Gastrocnemius medialis (tissue), 4 donors: Measurements from ENCODE around the gene KCNJ15. TPM values are rescaled to one million over a fixed set of nuclear protein-coding genes. Genes with fewer than 3 reads are reported as not detected.

Experiments used
- ATAC-seq, 2 donors: fragments of 150-250 bp; one replicate each; pipeline ENCODE4 v1.9.1; 2016
- DNase-seq, 2 donors: peaks; one replicate each; pipeline ENCODE4 v3.0.0-alpha.2; 2019
- H3K27ac ChIP-seq, 4 donors: fragments of 200-600 bp; sonication (generic); 1 replicate in 1 of 4; 2 replicates in 3 of 4; pipeline ENCODE4 v1.5.1; 2016 to 2018; ENCODE audit warnings: mild to moderate bottlenecking in 2 of 4, moderate library complexity in 1 of 4
- H3K27me3 ChIP-seq, 3 donors: fragments of 200-600 bp; sonication (generic) in 2 of 3; 1 replicate in 1 of 3; 2 replicates in 2 of 3; pipeline versions ENCODE4 v1.5.1 to v1.6.0; 2016 to 2019; ENCODE audit warnings: mild to moderate bottlenecking in 1 of 3, moderate library complexity in 1 of 3
- H3K36me3 ChIP-seq, 2 donors: fragments of 200-600 bp; sonication (generic) in 1 of 2; one replicate each; pipeline ENCODE4 v1.5.1; 2017 to 2018
- H3K4me1 ChIP-seq, 2 donors: fragments of 200-600 bp; sonication (generic) in 1 of 2; one replicate each; pipeline ENCODE4 v1.5.1; 2016 to 2017; ENCODE audit warnings: mild to moderate bottlenecking in 2 of 2
- H3K4me3 ChIP-seq, 4 donors: fragments of 200-600 bp; sonication (generic) in 3 of 4; 1 replicate in 1 of 4; 2 replicates in 3 of 4; pipeline ENCODE4 v1.5.1; 2016 to 2019; ENCODE audit warnings: mild to moderate bottlenecking in 2 of 4
- H3K9me3 ChIP-seq, 3 donors: fragments of 200-600 bp; sonication (generic) in 2 of 3; 1 replicate in 1 of 3; 2 replicates in 2 of 3; pipeline ENCODE4 v1.5.1; 2016 to 2019
- POLR2A ChIP-seq, 2 donors: fragments of 450-650 bp; IDR thresholded peaks; one replicate each; pipeline ENCODE4 v1.6.1; 2017; ENCODE audit warnings: antibody characterized with exemption in 2 of 2, mild to moderate bottlenecking in 2 of 2, moderate library complexity in 2 of 2
- in situ Hi-C, 4 donors: fragments of 200-750 bp; cut with MboI; loops; one replicate each; pipeline versions ENCODE4 v1.15.0 to v1.8.0; 2017; ENCODE audit warnings: low sequenced_read_pairs in 4 of 4
- intact Hi-C: fragments of 100-400 bp; cut with DNase I; formaldehyde crosslinking; loops from one replicate; pipeline ENCODE4 v1.15.1; 2023; ENCODE audit warnings: low total_unique reads
- total RNA-seq, 4 donors: library from RNA; depleted of rRNA; stranded (reverse); fragments of >200 nt; gene quantifications; one replicate each; pipeline versions ENCODE4 v1.1.0 to v1.2.3, GENCODE V29; 2016
- TF ChIP-seq, protein P1 (sequence below), 5 experiments: fragments of 450-650 bp in 3 of 5; fragments of 200-600 bp in 2 of 5; sonication (generic) in 2 of 5; IDR thresholded peaks in 4 of 5; conservative IDR thresholded peaks in 1 of 5; 1 replicate in 4 of 5; 2 replicates in 1 of 5; pipeline ENCODE4 v1.5.1; 2016 to 2019; ENCODE audit warnings: antibody characterized with exemption in 5 of 5, mild to moderate bottlenecking in 3 of 5, moderate library complexity in 3 of 5

KCNJ15 gene
- total RNA-seq, 4 donors from 2014 or later, result 0.24 to 1.5 (median 0.37) TPM

DNA sequence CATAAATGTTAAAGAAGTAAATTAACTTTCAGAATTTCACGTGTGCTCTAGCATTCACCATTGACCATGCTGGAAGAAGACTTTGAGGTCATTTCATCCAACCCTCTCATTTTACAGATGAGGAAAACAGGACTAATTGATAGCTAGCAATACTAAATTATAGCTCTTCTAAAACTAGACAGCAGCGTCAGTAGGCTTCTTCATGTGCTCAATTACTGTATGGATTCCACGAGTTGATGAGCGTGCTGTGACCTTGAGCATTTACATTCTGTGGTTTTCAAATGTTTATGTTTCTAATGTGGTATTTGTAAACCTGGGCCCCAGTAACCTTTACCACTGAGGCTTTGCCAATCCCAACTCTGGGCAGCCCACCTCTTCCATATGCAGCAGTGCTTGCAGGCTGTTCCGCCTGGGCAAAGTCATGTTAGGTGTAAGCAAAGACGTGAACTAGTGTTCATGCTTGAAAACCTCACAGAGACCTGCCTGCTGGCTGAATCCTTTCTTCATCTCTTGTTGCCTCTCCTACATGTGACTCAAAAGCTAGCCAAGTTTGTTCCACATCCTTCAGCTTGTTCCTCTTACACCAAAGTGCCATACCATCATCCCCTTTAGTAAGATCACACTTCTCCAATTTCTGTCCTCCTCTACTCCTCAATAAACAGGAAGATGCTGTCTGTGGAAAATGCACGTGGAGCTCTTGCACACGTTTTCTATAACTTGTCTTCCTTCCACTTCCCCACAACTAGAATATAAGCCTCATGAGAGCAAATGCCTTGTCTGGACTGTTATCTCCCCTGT lies 17.2 kb downstream of the KCNJ15 start:
- ATAC-seq (no peak), DNase-seq (no peak)
- H3K9me3 ChIP-seq, result no peaks in the 10 kb centered on the region
- H3K4me3 ChIP-seq, result no peak overlapping the region
- in situ Hi-C loops (no loop called here), intact Hi-C loops (no loop called here)
- H3K27me3 ChIP-seq, result no peaks in the 10 kb centered on the region
- no peak overlapping the region for H3K27ac ChIP-seq
- no peaks in the 10 kb centered on the region for H3K4me1 ChIP-seq
- H3K36me3 ChIP-seq, result no peaks in the 10 kb centered on the region
- TF ChIP-seq, protein P1, sequence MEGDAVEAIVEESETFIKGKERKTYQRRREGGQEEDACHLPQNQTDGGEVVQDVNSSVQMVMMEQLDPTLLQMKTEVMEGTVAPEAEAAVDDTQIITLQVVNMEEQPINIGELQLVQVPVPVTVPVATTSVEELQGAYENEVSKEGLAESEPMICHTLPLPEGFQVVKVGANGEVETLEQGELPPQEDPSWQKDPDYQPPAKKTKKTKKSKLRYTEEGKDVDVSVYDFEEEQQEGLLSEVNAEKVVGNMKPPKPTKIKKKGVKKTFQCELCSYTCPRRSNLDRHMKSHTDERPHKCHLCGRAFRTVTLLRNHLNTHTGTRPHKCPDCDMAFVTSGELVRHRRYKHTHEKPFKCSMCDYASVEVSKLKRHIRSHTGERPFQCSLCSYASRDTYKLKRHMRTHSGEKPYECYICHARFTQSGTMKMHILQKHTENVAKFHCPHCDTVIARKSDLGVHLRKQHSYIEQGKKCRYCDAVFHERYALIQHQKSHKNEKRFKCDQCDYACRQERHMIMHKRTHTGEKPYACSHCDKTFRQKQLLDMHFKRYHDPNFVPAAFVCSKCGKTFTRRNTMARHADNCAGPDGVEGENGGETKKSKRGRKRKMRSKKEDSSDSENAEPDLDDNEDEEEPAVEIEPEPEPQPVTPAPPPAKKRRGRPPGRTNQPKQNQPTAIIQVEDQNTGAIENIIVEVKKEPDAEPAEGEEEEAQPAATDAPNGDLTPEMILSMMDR (IDR thresholded peaks at IDR 0.05 in 4 of 5, conservative IDR thresholded peaks at IDR 0.05 in 1 of 5), result no peak
- no peak for TF ChIP-seq POLR2A (IDR thresholded peaks at IDR 0.05)

DNA sequence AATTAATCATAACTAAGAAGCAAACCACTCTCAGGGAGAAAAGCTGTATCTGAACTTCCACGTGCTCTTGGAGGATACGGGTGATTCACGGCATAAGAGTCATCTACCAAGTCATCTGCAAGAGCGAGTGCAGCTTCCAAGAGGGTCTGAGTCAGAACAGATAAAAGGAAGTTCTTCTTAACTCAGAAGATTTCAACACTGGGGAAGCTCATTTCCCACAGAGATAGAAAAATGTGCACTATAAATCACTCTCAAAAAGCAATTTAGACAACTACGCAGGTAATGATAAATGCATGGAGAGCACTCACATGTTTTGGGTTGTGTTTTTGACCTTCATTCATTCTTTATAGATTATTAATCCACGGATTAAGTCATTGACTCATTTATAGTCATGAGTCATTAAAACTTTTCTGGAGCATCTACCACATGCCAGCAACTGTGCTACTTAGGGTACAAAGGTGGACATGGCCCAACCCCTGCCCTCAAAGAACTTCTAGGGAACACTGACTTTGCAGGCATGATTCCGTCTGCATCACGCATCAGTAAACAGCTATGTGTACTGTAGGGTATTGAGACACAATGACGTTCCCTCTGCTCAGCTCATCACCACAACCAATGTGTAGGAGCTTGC lies 20.8 kb downstream of the KCNJ15 start:
- Histone ChIP-seq H3K9me3 (no peaks in the 10 kb centered on the region), H3K36me3 (no peaks in the 10 kb centered on the region), H3K4me1 (no peaks in the 10 kb centered on the region), H3K4me3 (no peak overlapping the region), H3K27me3 (no peaks in the 10 kb centered on the region), H3K27ac (no peak overlapping the region)
- TF ChIP-seq POLR2A (IDR thresholded peaks at IDR 0.05), result no peak
- TF ChIP-seq, protein P1 (IDR thresholded peaks at IDR 0.05 in 4 of 5, conservative IDR thresholded peaks at IDR 0.05 in 1 of 5), result no peak
- peak; percentile 60 to 69 for ATAC-seq
- in situ Hi-C loops (no loop called here), intact Hi-C loops (no loop called here)
- peak in 1 of 2 donors; percentile 33 for DNase-seq

DNA sequence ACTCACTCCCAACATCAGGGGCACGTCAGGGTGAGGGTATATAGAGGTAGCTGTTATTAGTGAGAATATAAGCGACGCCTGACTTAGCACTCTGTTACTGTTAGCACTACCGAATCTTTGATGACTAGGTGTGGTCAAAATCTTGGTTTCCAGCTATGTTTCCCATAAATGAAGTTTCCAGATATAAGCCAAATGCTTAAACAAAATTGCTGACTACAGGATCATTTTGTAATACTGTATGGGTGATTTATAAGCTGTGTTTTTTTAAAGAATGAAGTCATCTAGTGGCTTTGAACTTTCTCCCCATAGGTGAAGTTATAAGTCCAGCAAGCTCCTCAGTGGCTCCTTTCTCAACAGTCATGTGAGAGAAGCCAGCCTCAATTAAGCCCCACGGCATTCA lies 23.7 kb downstream of the KCNJ15 start:
- DNase-seq, result no peak
- no peak for ATAC-seq
- no peak for TF ChIP-seq POLR2A (IDR thresholded peaks at IDR 0.05)
- TF ChIP-seq, protein P1 (IDR thresholded peaks at IDR 0.05 in 4 of 5, conservative IDR thresholded peaks at IDR 0.05 in 1 of 5), result no peak
- intact Hi-C loops (no loop called here), in situ Hi-C loops (no loop called here)
- no peaks in the 10 kb centered on the region for H3K9me3 ChIP-seq
- H3K36me3 ChIP-seq, result no peaks in the 10 kb centered on the region
- no peak overlapping the region for H3K27ac ChIP-seq
- no peak overlapping the region for H3K4me3 ChIP-seq
- H3K4me1 ChIP-seq, result no peaks in the 10 kb centered on the region
- H3K27me3 ChIP-seq, result no peaks in the 10 kb centered on the region

DNA sequence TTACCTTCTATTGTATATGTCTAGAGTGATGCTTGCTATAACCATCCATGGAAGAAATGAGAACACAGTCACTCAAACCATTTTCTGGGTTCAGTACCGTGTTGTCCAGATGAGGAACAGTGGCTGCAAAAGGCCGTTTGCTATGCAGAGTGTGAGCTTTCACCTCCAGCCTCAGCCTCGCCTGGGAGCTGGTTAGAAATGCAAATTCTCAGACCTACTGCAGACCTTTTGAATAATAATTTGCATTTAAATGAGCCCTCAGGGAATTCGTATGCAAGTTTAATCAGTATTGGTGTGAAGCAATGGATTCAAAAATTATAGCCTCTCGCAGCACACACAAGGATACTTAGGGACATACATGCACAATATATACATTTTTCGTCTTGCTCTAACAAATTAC lies 24.1 kb downstream of the KCNJ15 start:
- intact Hi-C loops (no loop called here), in situ Hi-C loops (no loop called here)
- DNase-seq (no peak), ATAC-seq (no peak)
- Histone ChIP-seq H3K4me1 (no peaks in the 10 kb centered on the region), H3K4me3 (no peak overlapping the region), H3K36me3 (no peaks in the 10 kb centered on the region), H3K27ac (no peak overlapping the region), H3K27me3 (no peaks in the 10 kb centered on the region), H3K9me3 (no peaks in the 10 kb centered on the region)
- TF ChIP-seq POLR2A (IDR thresholded peaks at IDR 0.05), result no peak
- TF ChIP-seq, protein P1 (IDR thresholded peaks at IDR 0.05 in 4 of 5, conservative IDR thresholded peaks at IDR 0.05 in 1 of 5), result no peak
